GM06990 (cell line): ENCODE results near the gene EMX1.

Source experiments
- DNase-seq: peaks from one replicate; pipeline ENCODE4 v3.0.0-alpha.2; 2011; ENCODE audit not compliant: insufficient read length; ENCODE audit errors: extremely low read depth
- H3K27me3 ChIP-seq: replicated peaks from 2 replicates; pipeline ENCODE4 v1.6.0; 2011; ENCODE audit warnings: low read length; ENCODE audit not compliant: control insufficient read depth, insufficient read depth
- H3K36me3 ChIP-seq: 2 replicates; pipeline ENCODE4 v1.5.1; 2011; ENCODE audit warnings: low read length; ENCODE audit not compliant: control insufficient read depth, insufficient read depth
- H3K4me3 ChIP-seq: replicated peaks from 2 replicates; pipeline ENCODE4 v1.5.1; 2011; ENCODE audit warnings: low read depth, mild to moderate bottlenecking, control low read depth, low read length
- TF ChIP-seq, protein P1 (sequence below): IDR thresholded peaks from 2 replicates; pipeline ENCODE4 v1.5.1; 2011; ENCODE audit warnings: low read length, control low read depth, mild to moderate bottlenecking, inconsistent platforms; ENCODE audit not compliant: insufficient read depth, poor library complexity, severe bottlenecking

EMX1 gene

DNA sequence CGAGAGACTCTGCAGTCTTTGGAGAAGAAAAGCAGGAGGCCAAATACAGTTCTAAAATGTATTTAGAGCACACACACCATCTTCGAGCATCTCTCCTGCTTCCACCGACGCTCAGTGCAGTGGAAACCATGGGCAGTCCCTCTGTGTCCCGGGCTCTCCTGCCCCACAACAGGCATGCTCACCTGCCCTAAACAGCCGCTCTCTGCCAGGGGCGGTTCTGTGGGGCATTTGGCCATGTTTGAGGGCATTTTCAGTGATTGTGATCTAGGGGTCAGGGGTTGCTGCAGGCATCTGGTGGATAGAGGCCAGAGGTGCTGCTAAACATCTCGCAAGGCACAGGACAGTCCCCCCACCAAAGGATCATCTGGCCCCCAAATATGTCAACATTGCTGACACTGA is 55.8 kb downstream of the EMX1 start:
- TF ChIP-seq, protein P1, sequence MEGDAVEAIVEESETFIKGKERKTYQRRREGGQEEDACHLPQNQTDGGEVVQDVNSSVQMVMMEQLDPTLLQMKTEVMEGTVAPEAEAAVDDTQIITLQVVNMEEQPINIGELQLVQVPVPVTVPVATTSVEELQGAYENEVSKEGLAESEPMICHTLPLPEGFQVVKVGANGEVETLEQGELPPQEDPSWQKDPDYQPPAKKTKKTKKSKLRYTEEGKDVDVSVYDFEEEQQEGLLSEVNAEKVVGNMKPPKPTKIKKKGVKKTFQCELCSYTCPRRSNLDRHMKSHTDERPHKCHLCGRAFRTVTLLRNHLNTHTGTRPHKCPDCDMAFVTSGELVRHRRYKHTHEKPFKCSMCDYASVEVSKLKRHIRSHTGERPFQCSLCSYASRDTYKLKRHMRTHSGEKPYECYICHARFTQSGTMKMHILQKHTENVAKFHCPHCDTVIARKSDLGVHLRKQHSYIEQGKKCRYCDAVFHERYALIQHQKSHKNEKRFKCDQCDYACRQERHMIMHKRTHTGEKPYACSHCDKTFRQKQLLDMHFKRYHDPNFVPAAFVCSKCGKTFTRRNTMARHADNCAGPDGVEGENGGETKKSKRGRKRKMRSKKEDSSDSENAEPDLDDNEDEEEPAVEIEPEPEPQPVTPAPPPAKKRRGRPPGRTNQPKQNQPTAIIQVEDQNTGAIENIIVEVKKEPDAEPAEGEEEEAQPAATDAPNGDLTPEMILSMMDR: no peak
- no peaks in the 10 kb centered on the region; the same call in 1 of the 2 replicates for H3K36me3 ChIP-seq
- no peak overlapping the region for H3K4me3 ChIP-seq
- no peak for DNase-seq
- no peaks in the 10 kb centered on the region for H3K27me3 ChIP-seq

DNA sequence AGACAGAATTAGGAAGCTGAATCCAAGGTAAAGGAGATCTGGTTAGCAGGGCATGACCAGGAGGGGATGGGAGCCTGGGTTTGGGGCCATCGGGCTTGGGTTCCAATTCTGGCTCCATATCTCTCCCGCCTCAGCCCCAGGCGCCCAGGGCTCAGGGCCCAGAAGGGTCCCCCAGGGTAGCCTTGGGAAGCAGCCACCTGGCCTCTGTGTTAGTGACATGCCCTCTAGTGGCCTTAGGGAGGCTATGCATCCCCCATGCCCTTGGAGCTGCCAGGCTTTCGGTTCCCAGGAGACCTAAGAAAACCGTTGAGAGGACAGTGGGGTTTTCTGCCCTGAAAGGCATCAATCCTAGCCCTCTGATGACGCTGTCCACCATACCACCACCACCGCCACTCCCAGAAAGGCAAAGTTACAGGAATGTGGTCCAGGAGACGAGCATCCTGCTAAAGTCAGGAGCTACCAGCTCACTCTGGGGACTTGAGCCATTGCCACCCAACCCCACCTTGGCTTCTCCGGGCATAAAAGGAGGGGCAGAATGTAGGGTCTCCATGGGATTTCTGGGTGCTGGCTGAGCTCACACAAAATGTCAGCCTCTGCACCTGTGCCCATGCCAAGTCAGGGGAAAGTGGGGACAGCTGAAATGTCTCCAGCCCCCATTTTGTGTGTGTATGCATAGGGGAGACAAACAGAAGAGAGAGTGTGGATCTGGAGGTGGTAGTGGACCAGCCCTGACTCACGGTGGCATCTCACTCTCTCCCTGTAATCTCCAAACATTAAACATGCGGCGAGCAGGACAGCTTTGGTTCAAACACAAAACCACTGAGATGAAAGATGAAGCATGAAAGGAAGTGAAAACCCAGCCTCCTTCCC is 56.5 kb downstream of the EMX1 start:
- no peaks in the 10 kb centered on the region for H3K27me3 ChIP-seq
- H3K36me3 ChIP-seq: no peaks in the 10 kb centered on the region; the same call in 1 of the 2 replicates
- no peak for DNase-seq
- TF ChIP-seq, protein P1: peak; percentile 96
- no peak overlapping the region for H3K4me3 ChIP-seq

DNA sequence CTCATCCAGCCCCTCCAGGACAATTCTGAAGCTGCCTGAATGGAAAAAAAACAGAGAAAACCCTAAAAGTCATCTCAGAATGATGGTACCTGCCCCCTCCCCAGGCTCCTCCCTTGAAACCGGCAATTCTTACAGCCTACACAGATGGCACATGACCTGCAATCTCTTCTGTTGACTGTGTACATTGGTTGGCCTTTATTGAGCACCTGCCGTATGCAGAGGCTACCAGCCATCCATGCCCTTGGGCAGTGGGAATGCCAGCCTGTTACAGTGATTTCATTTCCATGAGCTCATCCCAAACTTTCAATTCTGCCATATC is 57.1 kb downstream of the EMX1 start:
- Histone ChIP-seq H3K27me3 (no peaks in the 10 kb centered on the region), H3K4me3 (no peak overlapping the region), H3K36me3 (no peaks in the 10 kb centered on the region; the same call in 1 of the 2 replicates)
- no peak for DNase-seq
- TF ChIP-seq, protein P1: no peak

GRCh38 chr2:72975017-72975416 is 57.7 kb downstream of the EMX1 start:
- no peak overlapping the region for H3K4me3 ChIP-seq
- no peaks in the 10 kb centered on the region for H3K27me3 ChIP-seq
- no peaks in the 10 kb centered on the region; the same call in 1 of the 2 replicates for H3K36me3 ChIP-seq
- no peak for DNase-seq
- TF ChIP-seq, protein P1: no peak

DNA sequence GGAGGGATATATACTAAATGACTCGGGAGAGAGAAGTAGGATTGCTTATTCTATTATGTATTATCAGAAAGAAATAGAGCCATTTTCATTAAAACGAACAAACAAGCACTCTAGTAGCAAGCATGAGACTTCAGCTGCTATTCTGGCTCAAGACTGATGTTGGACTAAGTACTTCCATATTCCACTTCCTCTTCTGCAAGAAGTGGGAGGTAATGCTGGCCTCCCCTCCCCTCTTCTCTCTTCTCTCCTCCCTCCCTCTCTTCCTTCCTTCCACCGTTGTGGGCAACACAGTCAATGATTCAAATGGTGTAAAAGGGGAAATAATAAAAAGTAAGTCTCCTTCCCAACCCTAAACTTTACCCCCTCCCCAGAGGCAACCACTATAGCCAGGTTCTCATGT is 62.6 kb downstream of the EMX1 start:
- TF ChIP-seq, protein P1: no peak
- Histone ChIP-seq H3K27me3 (no peaks in the 10 kb centered on the region), H3K4me3 (no peak overlapping the region), H3K36me3 (no peaks in the 10 kb centered on the region)
- DNase-seq: no peak
